GM19351 (cell line): ENCODE data around the gene IL23R.
"Not testable (repeated sequence)": the region's sequence is repeated elsewhere in the genome, so short reads cannot be mapped to it uniquely, and the experiment has no call there.

Experiments
- ATAC-seq: cut with Tn5 transposase; IDR thresholded peaks from one replicate; pipeline ENCODE4 v1.9.1; 2021; ENCODE audit warnings: mild to moderate bottlenecking, moderate library complexity; ENCODE audit not compliant: unreplicated experiment

Gene IL23R

GRCh38 chr1:67191668-67192520 is 25.6 kb downstream of the IL23R start:
- ATAC-seq: no peak

GRCh38 chr1:67192902-67193301 is 26.6 kb downstream of the IL23R start:
- ATAC-seq: no peak

- no peak for ATAC-seq
Measured at GRCh38 chr1:67193704-67194103, 27.4 kb downstream of the IL23R start.

- ATAC-seq: peak; percentile 81
Measured at GRCh38 chr1:67194209-67194863, 28.1 kb downstream of the IL23R start.

- ATAC-seq: no peak
Measured at GRCh38 chr1:67200755-67201154, 34.5 kb downstream of the IL23R start.

- ATAC-seq: no peak
Measured at GRCh38 chr1:67201891-67202290, 35.6 kb downstream of the IL23R start.

GRCh38 chr1:67204298-67204980 is 38.2 kb downstream of the IL23R start:
- no peak for ATAC-seq

- ATAC-seq: not testable (repeated sequence)
Measured at GRCh38 chr1:67207398-67207797, 41.1 kb downstream of the IL23R start.

- ATAC-seq: no peak
Measured at GRCh38 chr1:67208217-67208616, 42.0 kb downstream of the IL23R start.

- no peak for ATAC-seq
Measured at GRCh38 chr1:67209521-67209920, 43.3 kb downstream of the IL23R start.

- peak; percentile 34 for ATAC-seq
Measured at GRCh38 chr1:67211589-67212563, 45.6 kb downstream of the IL23R start.

- ATAC-seq: no peak
Measured at GRCh38 chr1:67213164-67213563, 46.9 kb downstream of the IL23R start.

GRCh38 chr1:67213948-67214347 is 47.7 kb downstream of the IL23R start:
- ATAC-seq: no peak

GRCh38 chr1:67214420-67215174 is 48.3 kb downstream of the IL23R start:
- peak; percentile 73 for ATAC-seq

- no peak for ATAC-seq
Measured at GRCh38 chr1:67216401-67216800, 50.1 kb downstream of the IL23R start.

GRCh38 chr1:67217417-67217816 is 51.2 kb downstream of the IL23R start:
- ATAC-seq: no peak

GRCh38 chr1:67217938-67218337 is 51.7 kb downstream of the IL23R start:
- no peak for ATAC-seq

- no peak for ATAC-seq
Measured at GRCh38 chr1:67224856-67225255, 58.6 kb downstream of the IL23R start.

- no peak for ATAC-seq
Measured at GRCh38 chr1:67226688-67227087, 60.4 kb downstream of the IL23R start.

- no peak for ATAC-seq
Measured at GRCh38 chr1:67227196-67227595, 60.9 kb downstream of the IL23R start.
